Uterus (tissue), 2 donors: Measurements from ENCODE around the gene IL1F10.

Experiments
- POLR2A ChIP-seq, 2 donors: fragments of 450-650 bp; IDR thresholded peaks; one replicate each; pipeline ENCODE4 v1.6.1; 2016; ENCODE audit warnings: antibody characterized with exemption in 2 of 2, mild to moderate bottlenecking in 1 of 2, moderate library complexity in 1 of 2
- TF ChIP-seq, protein P1 (sequence below), 4 experiments: fragments of 200-600 bp in 2 of 4; fragments of 450-650 bp in 2 of 4; sonication (generic) in 2 of 4; IDR thresholded peaks; one replicate each; pipeline ENCODE4 v1.5.1; 2016 to 2019; ENCODE audit warnings: antibody characterized with exemption in 4 of 4, mild to moderate bottlenecking in 2 of 4, moderate library complexity in 1 of 4

DNA sequence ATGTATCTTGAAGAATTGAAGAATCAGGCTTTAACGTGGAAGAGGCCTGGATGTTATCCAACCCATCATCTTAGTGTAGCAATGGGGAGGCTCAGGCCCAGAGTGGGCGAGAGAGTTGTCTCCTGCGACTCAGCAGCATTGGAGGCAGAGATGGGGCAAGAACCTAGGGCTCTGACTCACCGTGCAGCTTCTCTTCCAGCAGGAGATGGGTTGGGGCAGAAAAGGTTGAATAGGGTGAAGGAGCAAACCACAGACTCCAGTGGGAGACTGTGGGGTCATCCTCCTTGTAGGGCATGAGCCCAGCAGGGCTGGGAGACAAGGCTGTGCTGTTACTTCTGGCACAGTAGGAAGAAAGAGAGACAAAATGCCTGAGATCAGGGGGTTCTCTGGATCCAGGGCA lies 7.4 kb upstream of the IL1F10 start:
- TF ChIP-seq POLR2A (IDR thresholded peaks at IDR 0.05), result no peak
- TF ChIP-seq, protein P1, sequence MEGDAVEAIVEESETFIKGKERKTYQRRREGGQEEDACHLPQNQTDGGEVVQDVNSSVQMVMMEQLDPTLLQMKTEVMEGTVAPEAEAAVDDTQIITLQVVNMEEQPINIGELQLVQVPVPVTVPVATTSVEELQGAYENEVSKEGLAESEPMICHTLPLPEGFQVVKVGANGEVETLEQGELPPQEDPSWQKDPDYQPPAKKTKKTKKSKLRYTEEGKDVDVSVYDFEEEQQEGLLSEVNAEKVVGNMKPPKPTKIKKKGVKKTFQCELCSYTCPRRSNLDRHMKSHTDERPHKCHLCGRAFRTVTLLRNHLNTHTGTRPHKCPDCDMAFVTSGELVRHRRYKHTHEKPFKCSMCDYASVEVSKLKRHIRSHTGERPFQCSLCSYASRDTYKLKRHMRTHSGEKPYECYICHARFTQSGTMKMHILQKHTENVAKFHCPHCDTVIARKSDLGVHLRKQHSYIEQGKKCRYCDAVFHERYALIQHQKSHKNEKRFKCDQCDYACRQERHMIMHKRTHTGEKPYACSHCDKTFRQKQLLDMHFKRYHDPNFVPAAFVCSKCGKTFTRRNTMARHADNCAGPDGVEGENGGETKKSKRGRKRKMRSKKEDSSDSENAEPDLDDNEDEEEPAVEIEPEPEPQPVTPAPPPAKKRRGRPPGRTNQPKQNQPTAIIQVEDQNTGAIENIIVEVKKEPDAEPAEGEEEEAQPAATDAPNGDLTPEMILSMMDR (IDR thresholded peaks at IDR 0.05), result no peak
